Fibroblast of lung (primary cell): ENCODE measurements around the gene TRPC1. TPM values are rescaled to one million over a fixed set of nuclear protein-coding genes. Genes with fewer than 3 reads are reported as not detected.
"Not testable (repeated sequence)": the region's sequence is repeated elsewhere in the genome, so short reads cannot be mapped to it uniquely, and the experiment has no call there.

ENCODE experiments used
- DNase-seq, 2 donors: peaks; one replicate each; pipeline versions ENCODE4 v3.0.0 to v3.0.0-alpha.2; 2010; ENCODE audit warnings: low read depth in 2 of 2
- H2AFZ ChIP-seq: 2 replicates; pipeline ENCODE4 v1.5.1; 2012; ENCODE audit warnings: low read length, control low read depth, inconsistent platforms
- H3K27ac ChIP-seq: 2 replicates; pipeline ENCODE4 v1.5.1; 2011; ENCODE audit warnings: low read length, control low read depth; ENCODE audit not compliant: insufficient read depth
- H3K27me3 ChIP-seq: 2 replicates; pipeline ENCODE4 v1.5.1; 2011; ENCODE audit warnings: mild to moderate bottlenecking, low read length; ENCODE audit not compliant: control insufficient read depth, insufficient read depth
- H3K36me3 ChIP-seq: 2 replicates; pipeline ENCODE4 v1.5.1; 2011; ENCODE audit warnings: low read length; ENCODE audit not compliant: control insufficient read depth, insufficient read depth
- H3K4me1 ChIP-seq: 2 replicates; pipeline ENCODE4 v1.5.1; 2011; ENCODE audit warnings: low read length; ENCODE audit not compliant: control insufficient read depth, insufficient read depth; ENCODE audit errors: extremely low read depth
- H3K4me2 ChIP-seq: 2 replicates; pipeline ENCODE4 v1.5.1; 2011; ENCODE audit warnings: low read length, control low read depth; ENCODE audit not compliant: insufficient read depth; ENCODE audit errors: extremely low read depth
- H3K4me3 ChIP-seq, 4 experiments: fragments of 200-600 bp in 1 of 4; sonication (generic) in 1 of 4; replicated peaks in 1 of 4; 2 replicates each; pipeline ENCODE4 v1.5.1; 2011 to 2016; ENCODE audit warnings: low read length in 4 of 4, low read depth in 3 of 4, mild to moderate bottlenecking in 3 of 4, control low read depth in 2 of 4, inconsistent platforms in 1 of 4, mixed read lengths in 1 of 4; ENCODE audit not compliant: insufficient read depth in 1 of 4; ENCODE audit errors: control extremely low read depth in 1 of 4
- H3K79me2 ChIP-seq: 2 replicates; pipeline ENCODE4 v1.5.1; 2012; ENCODE audit warnings: mild to moderate bottlenecking, low read length, inconsistent platforms; ENCODE audit not compliant: control insufficient read depth, insufficient read depth
- H3K9ac ChIP-seq: 2 replicates; pipeline ENCODE4 v1.5.1; 2011; ENCODE audit warnings: mild to moderate bottlenecking, low read length, control low read depth; ENCODE audit not compliant: insufficient read depth
- H3K9me3 ChIP-seq: 2 replicates; pipeline ENCODE4 v1.5.1; 2012; ENCODE audit warnings: low read depth, low read length; ENCODE audit not compliant: control insufficient read depth, insufficient read depth
- H4K20me1 ChIP-seq: 2 replicates; pipeline ENCODE4 v1.5.1; 2011; ENCODE audit warnings: low read length; ENCODE audit not compliant: control insufficient read depth, insufficient read depth; ENCODE audit errors: extremely low read depth
- EZH2 ChIP-seq: IDR thresholded peaks from 2 replicates; pipeline ENCODE4 v1.5.1; 2012; ENCODE audit warnings: low read length, control low read depth, mild to moderate bottlenecking; ENCODE audit errors: missing control alignments
- polyA plus RNA-seq, 2 donors: library from polyadenylated mRNA; depleted of rRNA in 1 of 2; stranded (reverse) in 1 of 2; unstranded in 1 of 2; fragments of >200 nt; gene quantifications; 2 replicates each; pipeline ENCODE4 v1.2.1, GENCODE V29; 2011 to 2012; ENCODE audit warnings: missing spikeins in 1 of 2
- total RNA-seq: library from RNA; depleted of rRNA; stranded (reverse); fragments of >200 nt; gene quantifications from 2 replicates; pipeline ENCODE4 v1.2.1, GENCODE V29; 2014
- TF ChIP-seq, protein P1 (sequence below), 2 donors: IDR thresholded peaks in 1 of 2; conservative IDR thresholded peaks in 1 of 2; 1 replicate in 1 of 2; 2 replicates in 1 of 2; pipeline ENCODE4 v1.5.1; 2011 to 2012; ENCODE audit warnings: low read length in 2 of 2, control low read depth in 1 of 2, inconsistent platforms in 1 of 2, low read depth in 1 of 2, mild to moderate bottlenecking in 1 of 2

TRPC1 gene
- total and polyA plus RNA-seq, 2 donors (not counting 1 experiment from before 2014, with no cell fraction given): 13.0 to 43.1 TPM

DNA sequence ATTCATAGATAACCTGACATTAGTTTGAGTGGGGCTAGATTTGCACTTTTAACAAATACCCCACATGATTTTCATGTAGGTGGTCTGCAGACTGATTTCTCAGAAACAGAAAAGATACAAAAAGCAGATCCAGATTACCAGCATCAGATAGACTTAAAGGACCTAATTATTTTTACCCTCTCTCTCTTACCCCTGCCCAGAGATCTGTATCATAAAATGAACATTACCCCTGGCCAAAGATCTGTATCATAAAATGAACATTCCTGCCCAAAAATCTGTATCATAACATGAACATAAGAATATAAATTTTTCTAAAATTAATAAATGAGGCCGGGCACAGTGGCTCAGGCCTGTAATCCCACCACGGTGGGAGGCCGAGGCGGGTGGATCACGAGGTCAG lies 14.6 kb upstream of the TRPC1 start:
- Histone ChIP-seq H3K9me3 (no peaks in the 10 kb centered on the region), H3K27me3 (no peaks in the 10 kb centered on the region), H3K36me3 (no peaks in the 10 kb centered on the region), H4K20me1 (no peaks in the 10 kb centered on the region), H3K9ac (no peak overlapping the region), H3K79me2 (no peaks in the 10 kb centered on the region), H3K4me2 (no peak overlapping the region), H2AFZ (no peak overlapping the region), H3K27ac (no peak overlapping the region), H3K4me1 (no peaks in the 10 kb centered on the region), H3K4me3 (no peak overlapping the region)
- TF ChIP-seq, protein P1, sequence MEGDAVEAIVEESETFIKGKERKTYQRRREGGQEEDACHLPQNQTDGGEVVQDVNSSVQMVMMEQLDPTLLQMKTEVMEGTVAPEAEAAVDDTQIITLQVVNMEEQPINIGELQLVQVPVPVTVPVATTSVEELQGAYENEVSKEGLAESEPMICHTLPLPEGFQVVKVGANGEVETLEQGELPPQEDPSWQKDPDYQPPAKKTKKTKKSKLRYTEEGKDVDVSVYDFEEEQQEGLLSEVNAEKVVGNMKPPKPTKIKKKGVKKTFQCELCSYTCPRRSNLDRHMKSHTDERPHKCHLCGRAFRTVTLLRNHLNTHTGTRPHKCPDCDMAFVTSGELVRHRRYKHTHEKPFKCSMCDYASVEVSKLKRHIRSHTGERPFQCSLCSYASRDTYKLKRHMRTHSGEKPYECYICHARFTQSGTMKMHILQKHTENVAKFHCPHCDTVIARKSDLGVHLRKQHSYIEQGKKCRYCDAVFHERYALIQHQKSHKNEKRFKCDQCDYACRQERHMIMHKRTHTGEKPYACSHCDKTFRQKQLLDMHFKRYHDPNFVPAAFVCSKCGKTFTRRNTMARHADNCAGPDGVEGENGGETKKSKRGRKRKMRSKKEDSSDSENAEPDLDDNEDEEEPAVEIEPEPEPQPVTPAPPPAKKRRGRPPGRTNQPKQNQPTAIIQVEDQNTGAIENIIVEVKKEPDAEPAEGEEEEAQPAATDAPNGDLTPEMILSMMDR (conservative IDR thresholded peaks at IDR 0.05 in 1 of 2, IDR thresholded peaks at IDR 0.05 in 1 of 2; ENCODE audit: low read depth in 1 of 2, low read length in 2 of 2): no peak
- TF ChIP-seq EZH2: no peak
- DNase-seq: no peak

DNA sequence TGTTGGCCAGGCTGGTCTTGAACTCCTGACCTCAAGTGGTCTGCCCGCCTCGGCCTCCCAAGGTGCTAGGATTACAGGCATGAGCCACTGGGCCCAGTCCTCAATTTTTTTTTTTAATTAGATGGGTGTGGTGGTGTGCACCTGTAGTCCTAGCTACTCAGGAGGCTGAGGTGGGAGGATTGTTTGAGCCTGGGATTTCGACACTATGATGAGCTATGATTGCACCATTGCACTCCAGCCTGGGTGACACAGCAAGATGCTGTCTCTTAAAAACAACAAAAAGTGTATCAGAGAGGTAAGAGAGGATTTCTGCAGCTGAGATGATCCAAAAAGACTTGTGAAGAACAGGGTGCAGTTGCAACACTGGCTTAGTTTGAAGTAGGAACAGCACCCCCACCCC lies 9.0 kb upstream of the TRPC1 start:
- not testable (repeated sequence) for H3K4me1 ChIP-seq, H3K9ac ChIP-seq, H3K27me3 ChIP-seq, H3K4me2 ChIP-seq, DNase-seq, H3K79me2 ChIP-seq, H3K4me3 ChIP-seq, H2AFZ ChIP-seq, H3K36me3 ChIP-seq, H3K9me3 ChIP-seq, H3K27ac ChIP-seq, H4K20me1 ChIP-seq

DNA sequence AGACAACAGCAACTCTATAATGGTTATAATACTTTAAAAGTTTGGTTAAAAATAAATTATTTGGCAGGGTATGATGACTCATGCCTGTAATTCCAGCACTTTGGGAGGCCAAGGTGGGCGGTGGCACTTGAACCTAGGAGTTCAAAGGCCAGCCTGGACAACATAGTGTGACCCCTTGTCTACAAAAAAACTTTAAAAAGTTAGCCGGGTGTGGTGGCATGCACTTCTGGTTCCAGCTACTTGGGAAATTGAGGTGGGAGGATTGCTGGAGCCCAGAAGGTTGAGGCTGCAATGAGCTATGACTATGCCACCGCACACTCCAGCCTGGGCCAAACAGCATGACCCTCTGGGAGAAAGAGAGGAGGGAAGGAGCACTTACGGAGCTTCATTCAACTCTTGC lies 7.7 kb upstream of the TRPC1 start:
- DNase-seq: no peak
- Histone ChIP-seq H3K27me3 (no peaks in the 10 kb centered on the region), H3K4me2 (no peak overlapping the region), H4K20me1 (no peaks in the 10 kb centered on the region), H3K79me2 (no peaks in the 10 kb centered on the region), H3K36me3 (no peaks in the 10 kb centered on the region), H3K4me3 (no peak overlapping the region), H2AFZ (no peak overlapping the region), H3K4me1 (no peaks in the 10 kb centered on the region), H3K9me3 (no peaks in the 10 kb centered on the region), H3K27ac (no peak overlapping the region), H3K9ac (no peak overlapping the region)
- TF ChIP-seq EZH2: no peak
- TF ChIP-seq, protein P1 (conservative IDR thresholded peaks at IDR 0.05 in 1 of 2, IDR thresholded peaks at IDR 0.05 in 1 of 2; ENCODE audit: low read depth in 1 of 2, low read length in 2 of 2): no peak

DNA sequence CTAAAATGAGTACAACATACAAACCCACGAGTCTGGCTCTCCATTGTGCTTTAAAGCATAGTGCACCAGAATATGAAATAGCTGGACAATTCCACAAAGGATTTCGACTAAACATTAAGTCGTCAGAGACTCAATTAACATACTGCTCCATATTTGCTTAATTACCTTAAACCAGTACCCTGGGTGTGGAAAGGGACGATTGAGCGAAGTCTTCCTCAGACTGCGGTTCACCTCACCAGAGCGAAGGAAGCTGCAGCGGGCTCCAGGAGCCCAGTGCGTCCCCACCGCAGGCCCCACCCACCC lies 218 bp upstream of the TRPC1 start:
- H3K27ac ChIP-seq: no peak overlapping the region
- no peak for TF ChIP-seq EZH2
- TF ChIP-seq, protein P1 (conservative IDR thresholded peaks at IDR 0.05 in 1 of 2, IDR thresholded peaks at IDR 0.05 in 1 of 2; ENCODE audit: low read depth in 1 of 2, low read length in 2 of 2): no peak
- H3K27me3 ChIP-seq: no peaks in the 10 kb centered on the region
- H3K4me1 ChIP-seq: no peaks in the 10 kb centered on the region
- DNase-seq: no peak
- H3K9me3 ChIP-seq: no peaks in the 10 kb centered on the region
- no peaks in the 10 kb centered on the region for H4K20me1 ChIP-seq
- H3K4me2 ChIP-seq: peak overlapping the region; percentile 67
- no peak overlapping the region for H3K9ac ChIP-seq
- H3K36me3 ChIP-seq: no peaks in the 10 kb centered on the region
- H2AFZ ChIP-seq: peak overlapping the region; percentile 94
- H3K4me3 ChIP-seq: peak overlapping the region in 3 of 4 experiments; percentile 44 to 89 (median 74)
- peaks cover 6% of the 10 kb centered on the region for H3K79me2 ChIP-seq
